Epithelial cell of proximal tubule (primary cell): ENCODE results near the gene ZNF629. TPM values are rescaled to one million over a fixed set of nuclear protein-coding genes. Genes with fewer than 3 reads are reported as not detected.

Experiments used
- DNase-seq: peaks from one replicate; pipeline ENCODE4 v3.0.0-alpha.2; 2011; ENCODE audit warnings: low read depth
- H3K4me3 ChIP-seq: 2 replicates; pipeline ENCODE4 v1.5.1; 2011; ENCODE audit warnings: low read depth, mild to moderate bottlenecking, low read length
- total RNA-seq: library from RNA; depleted of rRNA; stranded (reverse); fragments of >200 nt; gene quantifications from 2 replicates; pipeline ENCODE4 v1.2.3, GENCODE V29; 2015
- TF ChIP-seq, protein P1 (sequence below): conservative IDR thresholded peaks from 2 replicates; pipeline ENCODE4 v1.5.1; 2012; ENCODE audit warnings: low read depth, mild to moderate bottlenecking, low read length

ZNF629 gene
- total RNA-seq, 1 donor from 2014 or later, result 14.0 TPM

- DNase-seq, result no peak
- TF ChIP-seq, protein P1, sequence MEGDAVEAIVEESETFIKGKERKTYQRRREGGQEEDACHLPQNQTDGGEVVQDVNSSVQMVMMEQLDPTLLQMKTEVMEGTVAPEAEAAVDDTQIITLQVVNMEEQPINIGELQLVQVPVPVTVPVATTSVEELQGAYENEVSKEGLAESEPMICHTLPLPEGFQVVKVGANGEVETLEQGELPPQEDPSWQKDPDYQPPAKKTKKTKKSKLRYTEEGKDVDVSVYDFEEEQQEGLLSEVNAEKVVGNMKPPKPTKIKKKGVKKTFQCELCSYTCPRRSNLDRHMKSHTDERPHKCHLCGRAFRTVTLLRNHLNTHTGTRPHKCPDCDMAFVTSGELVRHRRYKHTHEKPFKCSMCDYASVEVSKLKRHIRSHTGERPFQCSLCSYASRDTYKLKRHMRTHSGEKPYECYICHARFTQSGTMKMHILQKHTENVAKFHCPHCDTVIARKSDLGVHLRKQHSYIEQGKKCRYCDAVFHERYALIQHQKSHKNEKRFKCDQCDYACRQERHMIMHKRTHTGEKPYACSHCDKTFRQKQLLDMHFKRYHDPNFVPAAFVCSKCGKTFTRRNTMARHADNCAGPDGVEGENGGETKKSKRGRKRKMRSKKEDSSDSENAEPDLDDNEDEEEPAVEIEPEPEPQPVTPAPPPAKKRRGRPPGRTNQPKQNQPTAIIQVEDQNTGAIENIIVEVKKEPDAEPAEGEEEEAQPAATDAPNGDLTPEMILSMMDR, result no peak
- no peak overlapping the region for H3K4me3 ChIP-seq
Measured at GRCh38 chr16:30738984-30739951, 47.7 kb downstream of the ZNF629 start.

DNA sequence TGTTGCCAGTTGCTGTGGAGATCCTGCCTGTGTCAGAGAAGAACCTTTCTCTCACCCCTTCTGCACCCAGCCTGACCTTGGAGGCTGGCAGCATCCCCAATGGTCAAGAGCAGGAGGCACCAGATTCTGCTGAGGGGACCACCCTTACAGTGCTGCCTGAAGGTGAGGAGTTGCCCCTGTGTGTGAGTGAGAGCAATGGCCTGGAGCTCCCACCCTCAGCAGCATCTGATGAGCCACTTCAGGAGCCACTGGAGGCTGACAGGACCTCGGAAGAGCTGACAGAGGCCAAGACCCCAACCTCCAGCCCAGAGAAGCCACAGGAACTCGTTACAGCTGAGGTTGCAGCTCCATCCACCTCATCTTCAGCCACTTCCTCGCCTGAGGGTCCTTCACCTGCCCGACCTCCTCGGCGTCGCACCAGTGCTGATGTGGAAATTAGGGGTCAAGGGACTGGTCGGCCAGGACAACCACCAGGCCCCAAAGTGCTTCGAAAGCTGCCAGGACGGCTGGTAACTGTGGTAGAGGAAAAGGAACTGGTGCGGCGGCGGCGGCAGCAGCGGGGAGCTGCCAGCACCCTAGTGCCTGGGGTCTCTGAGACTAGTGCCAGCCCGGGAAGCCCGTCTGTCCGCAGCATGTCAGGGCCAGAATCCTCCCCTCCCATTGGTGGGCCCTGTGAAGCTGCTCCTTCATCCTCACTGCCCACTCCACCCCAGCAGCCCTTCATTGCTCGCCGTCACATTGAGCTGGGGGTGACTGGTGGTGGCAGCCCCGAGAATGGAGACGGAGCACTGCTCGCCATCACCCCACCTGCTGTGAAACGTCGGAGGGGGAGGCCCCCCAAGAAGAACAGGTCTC lies 49.0 kb downstream of the ZNF629 start:
- DNase-seq, result no peak
- TF ChIP-seq, protein P1, result no peak
- H3K4me3 ChIP-seq, result no peak overlapping the region

- TF ChIP-seq, protein P1, result no peak
- no peak for DNase-seq
- H3K4me3 ChIP-seq, result no peak overlapping the region
Measured at GRCh38 chr16:30736995-30737793, 49.8 kb downstream of the ZNF629 start.

DNA sequence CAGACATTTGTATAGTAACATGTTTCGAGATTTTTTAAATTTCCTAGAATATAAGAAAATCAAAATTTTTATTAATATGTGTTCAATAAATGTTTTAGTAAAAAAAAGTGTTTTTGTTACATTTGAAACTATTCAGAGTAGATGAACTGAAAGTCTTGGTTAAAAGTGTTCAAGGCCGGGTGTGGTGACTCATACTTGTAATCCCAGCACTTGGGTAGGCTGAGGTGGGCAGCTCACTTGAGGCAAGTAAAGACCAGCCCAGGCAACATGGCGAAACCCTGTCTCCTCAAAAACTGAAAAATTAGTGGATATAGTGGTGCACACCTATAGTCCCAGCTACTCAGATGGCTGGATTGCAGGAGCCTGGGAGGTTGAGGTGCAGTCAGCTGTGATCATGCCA lies 55.6 kb downstream of the ZNF629 start:
- no peak for DNase-seq
- TF ChIP-seq, protein P1, result no peak
- no peak overlapping the region for H3K4me3 ChIP-seq

- TF ChIP-seq, protein P1, result no peak
- H3K4me3 ChIP-seq, result no peak overlapping the region
- no peak for DNase-seq
Measured at GRCh38 chr16:30728899-30729672, 57.9 kb downstream of the ZNF629 start.

Other genes starting within 250 kb of the ZNF629 start
- gene ZNF764, start 228.8 kb downstream of the ZNF629 start, total RNA-seq, result 5.2 and 10.9 TPM in 2 replicates
- gene ZNF688, start 215.5 kb downstream of the ZNF629 start, total RNA-seq, result 8.2 and 9.1 TPM in 2 replicates
- gene ZNF785, start 201.5 kb downstream of the ZNF629 start, total RNA-seq, result 3.2 and 7.6 TPM in 2 replicates
- 7.7 and 9.6 TPM in 2 replicates for gene ZNF689, start 176.8 kb downstream of the ZNF629 start, total RNA-seq
- gene PRR14, start 136.2 kb downstream of the ZNF629 start, total RNA-seq, result 18.1 and 23.8 TPM in 2 replicates
- gene FBRS, start 128.8 kb downstream of the ZNF629 start, total RNA-seq, result 20.8 and 46.9 TPM in 2 replicates
- gene SRCAP, start 88.0 kb downstream of the ZNF629 start, total RNA-seq, result 10.8 and 11.8 TPM in 2 replicates
- 27.6 and 42.0 TPM in 2 replicates for gene PHKG2, start 38.8 kb downstream of the ZNF629 start, total RNA-seq
- 7.0 and 8.2 TPM in 2 replicates for gene CFAP119, start 25.1 kb downstream of the ZNF629 start, total RNA-seq
- 47.2 and 73.8 TPM in 2 replicates for gene RNF40, start 24.9 kb downstream of the ZNF629 start, total RNA-seq
- 57.6 and 79.1 TPM in 2 replicates for gene BCL7C, start 106.9 kb upstream of the ZNF629 start, total RNA-seq
- gene CTF1, start 109.4 kb upstream of the ZNF629 start, total RNA-seq, result 0.87 and 4.3 TPM in 2 replicates
- 35.6 and 65.3 TPM in 2 replicates for gene FBXL19, start 136.4 kb upstream of the ZNF629 start, total RNA-seq
- gene ORAI3, start 161.9 kb upstream of the ZNF629 start, total RNA-seq, result 10.4 and 37.6 TPM in 2 replicates
- 4.7 and 5.5 TPM in 2 replicates for gene SETD1A, start 170.5 kb upstream of the ZNF629 start, total RNA-seq
- 22.9 and 24.2 TPM in 2 replicates for gene HSD3B7, start 198.0 kb upstream of the ZNF629 start, total RNA-seq
- gene STX1B, start 223.4 kb upstream of the ZNF629 start, total RNA-seq, result 0.40 and 0.58 TPM in 2 replicates
- gene STX4, start 246.4 kb upstream of the ZNF629 start, total RNA-seq, result 19.5 and 26.1 TPM in 2 replicates